Measurements from ENCODE around the gene NMRK1. TPM values are rescaled to one million over a fixed set of nuclear protein-coding genes. Genes with fewer than 3 reads are reported as not detected.

Gene NMRK1
- total and polyA plus RNA-seq, 2 experiments from 2014 or later: 6.2 to 15.8 TPM

DNA sequence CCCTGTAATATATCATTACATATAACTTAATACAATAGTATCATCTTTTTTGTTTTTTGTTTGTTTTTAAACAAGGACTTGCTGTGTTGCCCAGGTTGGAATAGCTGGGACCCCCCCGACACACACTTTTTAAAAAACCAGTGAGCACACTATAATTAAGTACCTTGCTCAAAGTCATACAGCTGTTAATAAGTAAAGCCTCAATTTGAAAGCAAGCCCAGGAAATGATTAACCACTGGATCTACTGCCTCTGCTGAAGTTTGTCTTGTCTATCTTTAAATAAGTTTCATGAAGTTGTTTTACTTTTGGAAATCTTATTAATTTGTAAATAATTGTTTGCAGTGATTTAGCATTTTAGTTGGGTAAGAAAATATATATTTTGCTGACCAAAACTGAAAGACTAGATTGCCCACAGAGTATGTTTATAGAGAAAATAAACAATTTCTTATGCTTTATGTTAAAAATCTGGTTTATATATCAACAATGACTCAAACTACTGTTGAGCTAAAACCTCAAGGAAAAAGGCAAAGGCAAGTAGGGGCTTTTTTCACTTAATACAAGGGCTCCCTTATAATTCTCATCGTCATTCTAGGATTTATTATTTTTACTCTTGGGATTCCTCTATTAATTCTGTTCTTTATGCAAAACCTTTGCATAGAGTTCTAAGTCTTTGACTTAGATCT, 54.0 kb downstream of the NMRK1 start:
- H3K36me3 Mint-ChIP-seq (ENCODE audit: low read depth): no peaks in the 10 kb centered on the region
- Histone ChIP-seq H3F3A (replicated peaks; ENCODE audit: low read depth) (no peaks in the 10 kb centered on the region), H3K27ac (ENCODE audit: low read depth) (no peak overlapping the region), H3K36me3 (ENCODE audit: insufficient read depth) (no peaks in the 10 kb centered on the region), H4K20me1 (replicated peaks; ENCODE audit: insufficient read depth) (no peaks in the 10 kb centered on the region), H2AFZ (no peak overlapping the region), H3K4me2 (no peak overlapping the region), H3K4me1 (ENCODE audit: insufficient read depth) (no peaks in the 10 kb centered on the region; the same call in 1 of the 2 replicates), H3K79me2 (replicated peaks; ENCODE audit: insufficient read depth) (no peaks in the 10 kb centered on the region), H3K9me2 (ENCODE audit: insufficient read depth) (no peaks in the 10 kb centered on the region), H3K4me3 (no peak overlapping the region), H3K27me3 (ENCODE audit: insufficient read depth) (no peaks in the 10 kb centered on the region)
- H3K4me3 Mint-ChIP-seq: no peak overlapping the region
- no peak overlapping the region for H3K27ac Mint-ChIP-seq
- TF ChIP-seq EZH2phosphoT487 (IDR thresholded peaks at IDR 0.05; ENCODE audit: unreplicated experiment): no peak
- TF ChIP-seq, protein P1, sequence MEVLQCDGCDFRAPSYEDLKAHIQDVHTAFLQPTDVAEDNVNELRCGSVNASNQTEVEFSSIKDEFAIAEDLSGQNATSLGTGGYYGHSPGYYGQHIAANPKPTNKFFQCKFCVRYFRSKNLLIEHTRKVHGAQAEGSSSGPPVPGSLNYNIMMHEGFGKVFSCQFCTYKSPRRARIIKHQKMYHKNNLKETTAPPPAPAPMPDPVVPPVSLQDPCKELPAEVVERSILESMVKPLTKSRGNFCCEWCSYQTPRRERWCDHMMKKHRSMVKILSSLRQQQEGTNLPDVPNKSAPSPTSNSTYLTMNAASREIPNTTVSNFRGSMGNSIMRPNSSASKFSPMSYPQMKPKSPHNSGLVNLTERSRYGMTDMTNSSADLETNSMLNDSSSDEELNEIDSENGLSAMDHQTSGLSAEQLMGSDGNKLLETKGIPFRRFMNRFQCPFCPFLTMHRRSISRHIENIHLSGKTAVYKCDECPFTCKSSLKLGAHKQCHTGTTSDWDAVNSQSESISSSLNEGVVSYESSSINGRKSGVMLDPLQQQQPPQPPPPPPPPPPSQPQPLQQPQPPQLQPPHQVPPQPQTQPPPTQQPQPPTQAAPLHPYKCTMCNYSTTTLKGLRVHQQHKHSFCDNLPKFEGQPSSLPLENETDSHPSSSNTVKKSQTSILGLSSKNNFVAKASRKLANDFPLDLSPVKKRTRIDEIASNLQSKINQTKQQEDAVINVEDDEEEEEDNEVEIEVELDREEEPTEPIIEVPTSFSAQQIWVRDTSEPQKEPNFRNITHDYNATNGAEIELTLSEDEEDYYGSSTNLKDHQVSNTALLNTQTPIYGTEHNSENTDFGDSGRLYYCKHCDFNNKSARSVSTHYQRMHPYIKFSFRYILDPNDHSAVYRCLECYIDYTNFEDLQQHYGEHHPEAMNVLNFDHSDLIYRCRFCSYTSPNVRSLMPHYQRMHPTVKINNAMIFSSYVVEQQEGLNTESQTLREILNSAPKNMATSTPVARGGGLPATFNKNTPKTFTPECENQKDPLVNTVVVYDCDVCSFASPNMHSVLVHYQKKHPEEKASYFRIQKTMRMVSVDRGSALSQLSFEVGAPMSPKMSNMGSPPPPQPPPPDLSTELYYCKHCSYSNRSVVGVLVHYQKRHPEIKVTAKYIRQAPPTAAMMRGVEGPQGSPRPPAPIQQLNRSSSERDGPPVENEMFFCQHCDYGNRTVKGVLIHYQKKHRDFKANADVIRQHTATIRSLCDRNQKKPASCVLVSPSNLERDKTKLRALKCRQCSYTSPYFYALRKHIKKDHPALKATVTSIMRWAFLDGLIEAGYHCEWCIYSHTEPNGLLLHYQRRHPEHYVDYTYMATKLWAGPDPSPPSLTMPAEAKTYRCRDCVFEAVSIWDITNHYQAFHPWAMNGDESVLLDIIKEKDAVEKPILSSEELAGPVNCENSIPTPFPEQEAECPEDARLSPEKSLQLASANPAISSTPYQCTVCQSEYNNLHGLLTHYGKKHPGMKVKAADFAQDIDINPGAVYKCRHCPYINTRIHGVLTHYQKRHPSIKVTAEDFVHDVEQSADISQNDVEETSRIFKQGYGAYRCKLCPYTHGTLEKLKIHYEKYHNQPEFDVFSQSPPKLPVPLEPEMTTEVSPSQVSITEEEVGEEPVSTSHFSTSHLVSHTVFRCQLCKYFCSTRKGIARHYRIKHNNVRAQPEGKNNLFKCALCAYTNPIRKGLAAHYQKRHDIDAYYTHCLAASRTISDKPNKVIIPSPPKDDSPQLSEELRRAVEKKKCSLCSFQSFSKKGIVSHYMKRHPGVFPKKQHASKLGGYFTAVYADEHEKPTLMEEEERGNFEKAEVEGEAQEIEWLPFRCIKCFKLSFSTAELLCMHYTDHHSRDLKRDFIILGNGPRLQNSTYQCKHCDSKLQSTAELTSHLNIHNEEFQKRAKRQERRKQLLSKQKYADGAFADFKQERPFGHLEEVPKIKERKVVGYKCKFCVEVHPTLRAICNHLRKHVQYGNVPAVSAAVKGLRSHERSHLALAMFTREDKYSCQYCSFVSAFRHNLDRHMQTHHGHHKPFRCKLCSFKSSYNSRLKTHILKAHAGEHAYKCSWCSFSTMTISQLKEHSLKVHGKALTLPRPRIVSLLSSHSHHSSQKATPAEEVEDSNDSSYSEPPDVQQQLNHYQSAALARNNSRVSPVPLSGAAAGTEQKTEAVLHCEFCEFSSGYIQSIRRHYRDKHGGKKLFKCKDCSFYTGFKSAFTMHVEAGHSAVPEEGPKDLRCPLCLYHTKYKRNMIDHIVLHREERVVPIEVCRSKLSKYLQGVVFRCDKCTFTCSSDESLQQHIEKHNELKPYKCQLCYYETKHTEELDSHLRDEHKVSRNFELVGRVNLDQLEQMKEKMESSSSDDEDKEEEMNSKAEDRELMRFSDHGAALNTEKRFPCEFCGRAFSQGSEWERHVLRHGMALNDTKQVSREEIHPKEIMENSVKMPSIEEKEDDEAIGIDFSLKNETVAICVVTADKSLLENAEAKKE (CRISPR knock-in tag; IDR thresholded peaks at IDR 0.05): no peak
- TF ChIP-seq ETS1 (IDR thresholded peaks at IDR 0.05): no peak
- TF ChIP-seq, protein P2, sequence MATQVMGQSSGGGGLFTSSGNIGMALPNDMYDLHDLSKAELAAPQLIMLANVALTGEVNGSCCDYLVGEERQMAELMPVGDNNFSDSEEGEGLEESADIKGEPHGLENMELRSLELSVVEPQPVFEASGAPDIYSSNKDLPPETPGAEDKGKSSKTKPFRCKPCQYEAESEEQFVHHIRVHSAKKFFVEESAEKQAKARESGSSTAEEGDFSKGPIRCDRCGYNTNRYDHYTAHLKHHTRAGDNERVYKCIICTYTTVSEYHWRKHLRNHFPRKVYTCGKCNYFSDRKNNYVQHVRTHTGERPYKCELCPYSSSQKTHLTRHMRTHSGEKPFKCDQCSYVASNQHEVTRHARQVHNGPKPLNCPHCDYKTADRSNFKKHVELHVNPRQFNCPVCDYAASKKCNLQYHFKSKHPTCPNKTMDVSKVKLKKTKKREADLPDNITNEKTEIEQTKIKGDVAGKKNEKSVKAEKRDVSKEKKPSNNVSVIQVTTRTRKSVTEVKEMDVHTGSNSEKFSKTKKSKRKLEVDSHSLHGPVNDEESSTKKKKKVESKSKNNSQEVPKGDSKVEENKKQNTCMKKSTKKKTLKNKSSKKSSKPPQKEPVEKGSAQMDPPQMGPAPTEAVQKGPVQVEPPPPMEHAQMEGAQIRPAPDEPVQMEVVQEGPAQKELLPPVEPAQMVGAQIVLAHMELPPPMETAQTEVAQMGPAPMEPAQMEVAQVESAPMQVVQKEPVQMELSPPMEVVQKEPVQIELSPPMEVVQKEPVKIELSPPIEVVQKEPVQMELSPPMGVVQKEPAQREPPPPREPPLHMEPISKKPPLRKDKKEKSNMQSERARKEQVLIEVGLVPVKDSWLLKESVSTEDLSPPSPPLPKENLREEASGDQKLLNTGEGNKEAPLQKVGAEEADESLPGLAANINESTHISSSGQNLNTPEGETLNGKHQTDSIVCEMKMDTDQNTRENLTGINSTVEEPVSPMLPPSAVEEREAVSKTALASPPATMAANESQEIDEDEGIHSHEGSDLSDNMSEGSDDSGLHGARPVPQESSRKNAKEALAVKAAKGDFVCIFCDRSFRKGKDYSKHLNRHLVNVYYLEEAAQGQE (IDR thresholded peaks at IDR 0.05; ENCODE audit: unreplicated experiment): no peak
- no peak for ATAC-seq
- H3K27me3 Mint-ChIP-seq (ENCODE audit: insufficient read depth, low read depth, poor library complexity): peaks cover under 1% of the 10 kb centered on the region
- H3K4me1 Mint-ChIP-seq: peaks cover 5% of the 10 kb centered on the region; the same call in 2 of the 3 replicates
- H3K9me3 Mint-ChIP-seq: no peaks in the 10 kb centered on the region
- no peak for DNase-seq (ENCODE audit: low spot score)
